H1 (cell line): Measurements from ENCODE around the gene SULF2. TPM values are rescaled to one million over a fixed set of nuclear protein-coding genes. Genes with fewer than 3 reads are reported as not detected.

ENCODE experiments used
- CTCF ChIA-PET: fragments of 300-600 bp; sonication (Branson Sonifier 250); formaldehyde crosslinking; loops from one replicate; lab custom pipeline; 2021; ENCODE audit not compliant: partially characterized antibody; lab: Charles Lee
- POLR2A ChIA-PET: fragments of 300-600 bp; sonication (Branson Sonifier 250); formaldehyde crosslinking; loops from one replicate; lab custom pipeline; 2021; ENCODE audit warnings: inconsistent platforms; ENCODE audit not compliant: partially characterized antibody; lab: Charles Lee
- DNase-seq, 2 experiments: peaks; one replicate each; pipeline versions ENCODE4 v3.0.0 to v3.0.0-alpha.2; 2010 to 2022; ENCODE audit warnings: low spot score in 2 of 2, low read depth in 1 of 2, mixed read lengths in 1 of 2
- FAIRE-seq: peaks from 2 replicates; lab custom pipeline; 2011; peaks lifted over from hg19 to GRCh38; lab: Jason Lieb, UNC
- H2AFZ ChIP-seq: 2 replicates; pipeline ENCODE4 v1.8.1; 2012; ENCODE audit warnings: low read length, inconsistent platforms
- H2AK5ac ChIP-seq: 2 replicates; pipeline ENCODE4 v1.6.1; 2013; ENCODE audit warnings: low read depth, low read length
- H2BK120ac ChIP-seq: replicated peaks from 2 replicates; pipeline ENCODE3; 2013; ENCODE audit warnings: low read depth, low read length, inconsistent platforms
- H2BK12ac ChIP-seq: 2 replicates; pipeline ENCODE4 v1.6.1; 2013; ENCODE audit warnings: low read depth, low read length
- H2BK15ac ChIP-seq: 2 replicates; pipeline ENCODE4 v1.6.1; 2013; ENCODE audit warnings: low read length
- H2BK20ac ChIP-seq: 2 replicates; pipeline ENCODE4 v1.6.1; 2013; ENCODE audit warnings: low read length
- H2BK5ac ChIP-seq: 2 replicates; pipeline ENCODE4 v1.6.1; 2013; ENCODE audit warnings: low read depth, low read length
- H3K14ac ChIP-seq: 2 replicates; pipeline ENCODE4 v1.6.1; 2013; ENCODE audit warnings: inconsistent platforms; ENCODE audit not compliant: insufficient read length
- H3K18ac ChIP-seq: 2 replicates; pipeline ENCODE4 v1.6.1; 2013; ENCODE audit warnings: low read length; ENCODE audit errors: extremely low read depth
- H3K23ac ChIP-seq: 2 replicates; pipeline ENCODE4 v1.6.1; 2013; ENCODE audit warnings: inconsistent platforms; ENCODE audit not compliant: insufficient read length
- H3K23me2 ChIP-seq: 2 replicates; pipeline ENCODE4 v1.6.1; 2013; ENCODE audit warnings: low read depth, low read length
- H3K27ac ChIP-seq: 2 replicates; pipeline ENCODE4 v1.6.1; 2011; ENCODE audit warnings: low read depth, low read length, inconsistent platforms
- H3K27me3 ChIP-seq, 4 experiments: replicated peaks in 1 of 4; 1 replicate in 1 of 4; 2 replicates in 3 of 4; pipeline versions ENCODE4 v1.6.1 to v1.8.1; 2011 to 2013; ENCODE audit warnings: low read length in 3 of 4, mild to moderate bottlenecking in 3 of 4, inconsistent platforms in 2 of 4, mixed read lengths in 2 of 4, moderate library complexity in 1 of 4; ENCODE audit not compliant: control insufficient read depth in 3 of 4, insufficient read depth in 3 of 4; ENCODE audit errors: extremely low read depth in 1 of 4
- H3K36me3 ChIP-seq, 4 experiments: 2 replicates each; pipeline versions ENCODE4 v1.6.1 to v1.8.1; 2011 to 2013; ENCODE audit warnings: mild to moderate bottlenecking in 4 of 4, low read length in 3 of 4, moderate library complexity in 2 of 4, control low read depth in 1 of 4, inconsistent platforms in 1 of 4; ENCODE audit not compliant: insufficient read depth in 4 of 4, control insufficient read depth in 2 of 4
- H3K4ac ChIP-seq: replicated peaks from 2 replicates; pipeline ENCODE3; 2013; ENCODE audit warnings: low read length, low read depth, mixed read lengths, inconsistent platforms; ENCODE audit not compliant: insufficient read length
- H3K4me1 ChIP-seq, 4 experiments: replicated peaks in 1 of 4; 1 replicate in 1 of 4; 2 replicates in 3 of 4; pipeline versions ENCODE4 v1.6.1 to v1.8.1; 2011 to 2013; ENCODE audit warnings: low read length in 3 of 4, inconsistent platforms in 2 of 4, mixed read lengths in 1 of 4; ENCODE audit not compliant: insufficient read depth in 4 of 4, control insufficient read depth in 3 of 4
- H3K4me2 ChIP-seq, 2 experiments: 2 replicates each; pipeline versions ENCODE4 v1.6.1 to v1.8.1; 2011 to 2013; ENCODE audit warnings: low read depth in 2 of 2, low read length in 2 of 2, control low read depth in 1 of 2, inconsistent platforms in 1 of 2, mild to moderate bottlenecking in 1 of 2; ENCODE audit not compliant: insufficient read depth in 1 of 2
- H3K4me3 ChIP-seq, 4 experiments: fragments of 200-600, 300-600 bp in 1 of 4; sonication (generic), shearing (Covaris generic), sonication (Bioruptor Twin) in 1 of 4; 2 replicates each; pipeline versions ENCODE4 v1.5.1 to v1.8.1; 2011 to 2016; ENCODE audit warnings: low read length in 4 of 4, low read depth in 3 of 4, control low read depth in 2 of 4, inconsistent platforms in 2 of 4, mild to moderate bottlenecking in 2 of 4, mixed read lengths in 1 of 4, moderate library complexity in 1 of 4; ENCODE audit not compliant: insufficient read depth in 2 of 4; ENCODE audit errors: extremely low read depth in 1 of 4
- H3K56ac ChIP-seq: replicated peaks from 2 replicates; pipeline ENCODE3; 2013; ENCODE audit warnings: low read depth, mild to moderate bottlenecking, mixed read lengths, low read length, inconsistent platforms; ENCODE audit not compliant: insufficient read length
- H3K79me1 ChIP-seq: 2 replicates; pipeline ENCODE4 v1.6.1; 2013; ENCODE audit warnings: low read depth, low read length, control low read depth
- H3K79me2 ChIP-seq, 2 experiments: 2 replicates each; pipeline versions ENCODE4 v1.6.1 to v1.8.1; 2012 to 2013; ENCODE audit warnings: low read length in 2 of 2, mild to moderate bottlenecking in 2 of 2, inconsistent platforms in 1 of 2; ENCODE audit not compliant: insufficient read depth in 2 of 2, control insufficient read depth in 1 of 2
- H3K9ac ChIP-seq, 4 experiments: replicated peaks in 1 of 4; 1 replicate in 1 of 4; 2 replicates in 3 of 4; pipeline versions ENCODE4 v1.6.1 to v1.8.1; 2011 to 2013; ENCODE audit warnings: low read depth in 3 of 4, low read length in 3 of 4, control low read depth in 2 of 4, mild to moderate bottlenecking in 2 of 4, moderate library complexity in 2 of 4, inconsistent platforms in 1 of 4; ENCODE audit errors: extremely low read depth in 1 of 4
- H3K9me3 ChIP-seq, 2 experiments: 2 replicates each; pipeline versions ENCODE4 v1.6.1 to v1.8.1; 2012 to 2013; ENCODE audit warnings: mild to moderate bottlenecking in 2 of 2, moderate library complexity in 2 of 2, control low read depth in 1 of 2, inconsistent platforms in 1 of 2, low read depth in 1 of 2, low read length in 1 of 2, mixed read lengths in 1 of 2; ENCODE audit not compliant: insufficient read depth in 2 of 2
- H4K20me1 ChIP-seq, 2 experiments: replicated peaks in 1 of 2; 2 replicates each; pipeline versions ENCODE3 to v1.8.1; 2011 to 2013; ENCODE audit warnings: inconsistent platforms in 2 of 2, low read length in 2 of 2, mild to moderate bottlenecking in 1 of 2; ENCODE audit not compliant: insufficient read depth in 2 of 2, control insufficient read depth in 1 of 2
- H4K5ac ChIP-seq: 2 replicates; pipeline ENCODE4 v1.6.1; 2013; ENCODE audit warnings: low read length, low read depth, mixed read lengths, inconsistent platforms; ENCODE audit not compliant: insufficient read length
- H4K8ac ChIP-seq: 2 replicates; pipeline ENCODE4 v1.8.0; 2013; ENCODE audit warnings: mild to moderate bottlenecking, moderate library complexity, low read length, inconsistent platforms; ENCODE audit not compliant: insufficient read depth; ENCODE audit errors: extremely low read depth
- H4K91ac ChIP-seq: replicated peaks from 2 replicates; pipeline ENCODE3; 2013; ENCODE audit warnings: low read length, mixed read lengths, inconsistent platforms; ENCODE audit not compliant: insufficient read length
- SP2 ChIP-seq: IDR thresholded peaks from 2 replicates; pipeline ENCODE4 v1.6.1; 2012; ENCODE audit warnings: mild to moderate bottlenecking, low read length, inconsistent platforms
- WGBS, 2 experiments: shearing (Covaris generic) in 1 of 2; methylation state at CpG; one replicate each; pipeline versions ENCODE4 v1.1.6 to v1.1.7; 2013 to 2015; ENCODE audit warnings: low lambda C conversion rate in 2 of 2, mixed read lengths in 2 of 2, inconsistent platforms in 1 of 2, low coverage in 1 of 2, missing lambda C conversion rate in 1 of 2; ENCODE audit not compliant: insufficient replicate concordance in 2 of 2, insufficient coverage in 1 of 2, insufficient read length in 1 of 2; ENCODE audit errors: extremely low coverage in 1 of 2, missing lambda C conversion rate in 1 of 2; 5-methylcytosine and 5-hydroxymethylcytosine counted together
- polyA plus RNA-seq, 7 experiments: library from polyadenylated mRNA; depleted of rRNA in 3 of 7; stranded (reverse) in 5 of 7; unstranded in 2 of 7; fragments of >200 nt in 5 of 7; fragments of 200-250 nt in 2 of 7; gene quantifications; 1 replicate in 5 of 7; 2 replicates in 1 of 7; 4 replicates in 1 of 7; pipeline versions ENCODE4 v1.2.1 to v1.2.3, GENCODE V29; 2011 to 2013; ENCODE audit warnings: missing spikeins in 2 of 7, mixed read lengths in 2 of 7
- total RNA-seq: library from RNA; stranded (reverse); fragmentation: NEBNext Ultra II Directional; extraction: Animal tissue kit (Norgen Biotek cat#: 25700); gene quantifications from 2 replicates; pipeline ENCODE4 v1.2.1, GENCODE V29; 2021

Gene SULF2
- total and polyA plus RNA-seq, 2 of the 8 experiments (the other 6 are each of a cell fraction or from before 2014, with no cell fraction given) = 15.7 to 28.2 TPM

- Histone ChIP-seq H3K79me2 (no peaks in the 10 kb centered on the region), H3K23ac (no peak overlapping the region), H3K79me1 (no peaks in the 10 kb centered on the region), H3K56ac (no peak overlapping the region), H3K23me2 (no peaks in the 10 kb centered on the region), H3K27ac (no peak overlapping the region), H2BK12ac (no peak overlapping the region), H3K4me1 (no peaks in the 10 kb centered on the region), H3K18ac (no peak overlapping the region), H4K91ac (no peak overlapping the region), H2BK5ac (no peak overlapping the region), H2BK15ac (no peak overlapping the region), H4K8ac (no peak overlapping the region), H3K36me3 (no peaks in the 10 kb centered on the region), H2BK120ac (no peak overlapping the region), H4K5ac (no peak overlapping the region), H3K4ac (no peak overlapping the region), H2AK5ac (no peak overlapping the region), H3K14ac (no peak overlapping the region), H3K9me3 (no peaks in the 10 kb centered on the region), H3K4me3 (no peak overlapping the region), H3K27me3 (peaks cover 0 to 1% (median 0%) of the 10 kb centered on the region in 4 experiments; a peak in 1 of 7 replicates), H3K4me2 (no peak overlapping the region), H2BK20ac (no peak overlapping the region), H4K20me1 (no peaks in the 10 kb centered on the region), H3K9ac (no peak overlapping the region), H2AFZ (no peak overlapping the region)
- TF ChIP-seq SP2 = no peak
- POLR2A ChIA-PET = no interaction called here
- DNase-seq = no peak
- CTCF ChIA-PET = interaction anchor here (1.0 to 2.5 kb wide), 4 partner anchors 9 to 92 kb away, joined by 3 to 9 read pairs (median 4); no protein-coding TSS in a partner anchor
- no peak for FAIRE-seq
- 93% methylated on average over 2 of the region's 2 CpGs; no CpG with 5 or more reads in 1 of the 2 experiments for WGBS, 2 experiments
Measured at GRCh38 chr20:47612670-47613069, 172.6 kb downstream of the SULF2 start.
